GM21576 (cell line): Measurements from ENCODE around the gene MARK4.

ENCODE experiments used
- ATAC-seq: cut with Tn5 transposase; IDR thresholded peaks from one replicate; pipeline ENCODE4 v1.9.1; 2021; ENCODE audit warnings: mild to moderate bottlenecking, moderate library complexity; ENCODE audit not compliant: unreplicated experiment

MARK4 gene

GRCh38 chr19:45354241-45354842 is 103.3 kb downstream of the MARK4 start:
- ATAC-seq, result no peak
